ENCODE data around the gene PARVG.

The PARVG gene

DNA sequence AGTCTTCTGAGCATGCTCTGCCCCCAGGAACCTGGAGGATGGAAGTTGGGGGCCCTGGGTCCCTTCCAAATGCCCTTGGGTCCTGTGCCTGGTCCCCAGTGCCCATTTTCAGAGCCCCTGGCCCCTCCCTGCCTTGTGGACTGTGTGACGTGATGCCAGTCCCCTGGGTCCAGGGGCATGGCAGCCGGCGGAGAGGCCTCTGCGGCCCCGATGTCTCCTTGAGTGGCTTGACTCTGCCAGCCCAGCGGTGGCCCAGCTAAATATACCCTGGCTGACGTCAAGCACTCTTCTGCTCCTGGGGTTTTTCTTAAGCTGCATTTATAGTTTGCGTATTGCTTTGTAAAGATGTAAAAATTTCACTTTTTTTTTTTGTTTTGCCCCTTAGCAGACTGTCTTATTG is 35.2 kb upstream of the PARVG start:
- TF ChIP-seq POLR2AphosphoS5 (IDR thresholded peaks at IDR 0.05; ENCODE audit: low read depth, low read length) (no peak), TAF1 (IDR thresholded peaks at IDR 0.05; ENCODE audit: borderline replicate concordance, insufficient read depth, low read length) (no peak), SIN3A (IDR thresholded peaks at IDR 0.05; ENCODE audit: borderline replicate concordance, insufficient read depth, low read length) (no peak), FOXP2 (optimal IDR thresholded peaks at IDR 0.05; ENCODE audit: borderline replicate concordance, extremely low read depth, extremely low read length, insufficient read depth) (no peak)
- TF ChIP-seq, protein P1, sequence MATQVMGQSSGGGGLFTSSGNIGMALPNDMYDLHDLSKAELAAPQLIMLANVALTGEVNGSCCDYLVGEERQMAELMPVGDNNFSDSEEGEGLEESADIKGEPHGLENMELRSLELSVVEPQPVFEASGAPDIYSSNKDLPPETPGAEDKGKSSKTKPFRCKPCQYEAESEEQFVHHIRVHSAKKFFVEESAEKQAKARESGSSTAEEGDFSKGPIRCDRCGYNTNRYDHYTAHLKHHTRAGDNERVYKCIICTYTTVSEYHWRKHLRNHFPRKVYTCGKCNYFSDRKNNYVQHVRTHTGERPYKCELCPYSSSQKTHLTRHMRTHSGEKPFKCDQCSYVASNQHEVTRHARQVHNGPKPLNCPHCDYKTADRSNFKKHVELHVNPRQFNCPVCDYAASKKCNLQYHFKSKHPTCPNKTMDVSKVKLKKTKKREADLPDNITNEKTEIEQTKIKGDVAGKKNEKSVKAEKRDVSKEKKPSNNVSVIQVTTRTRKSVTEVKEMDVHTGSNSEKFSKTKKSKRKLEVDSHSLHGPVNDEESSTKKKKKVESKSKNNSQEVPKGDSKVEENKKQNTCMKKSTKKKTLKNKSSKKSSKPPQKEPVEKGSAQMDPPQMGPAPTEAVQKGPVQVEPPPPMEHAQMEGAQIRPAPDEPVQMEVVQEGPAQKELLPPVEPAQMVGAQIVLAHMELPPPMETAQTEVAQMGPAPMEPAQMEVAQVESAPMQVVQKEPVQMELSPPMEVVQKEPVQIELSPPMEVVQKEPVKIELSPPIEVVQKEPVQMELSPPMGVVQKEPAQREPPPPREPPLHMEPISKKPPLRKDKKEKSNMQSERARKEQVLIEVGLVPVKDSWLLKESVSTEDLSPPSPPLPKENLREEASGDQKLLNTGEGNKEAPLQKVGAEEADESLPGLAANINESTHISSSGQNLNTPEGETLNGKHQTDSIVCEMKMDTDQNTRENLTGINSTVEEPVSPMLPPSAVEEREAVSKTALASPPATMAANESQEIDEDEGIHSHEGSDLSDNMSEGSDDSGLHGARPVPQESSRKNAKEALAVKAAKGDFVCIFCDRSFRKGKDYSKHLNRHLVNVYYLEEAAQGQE (IDR thresholded peaks at IDR 0.05; ENCODE audit: insufficient read depth in 1 of 2, low read depth in 2 of 2, low read length in 2 of 2): no peak

DNA sequence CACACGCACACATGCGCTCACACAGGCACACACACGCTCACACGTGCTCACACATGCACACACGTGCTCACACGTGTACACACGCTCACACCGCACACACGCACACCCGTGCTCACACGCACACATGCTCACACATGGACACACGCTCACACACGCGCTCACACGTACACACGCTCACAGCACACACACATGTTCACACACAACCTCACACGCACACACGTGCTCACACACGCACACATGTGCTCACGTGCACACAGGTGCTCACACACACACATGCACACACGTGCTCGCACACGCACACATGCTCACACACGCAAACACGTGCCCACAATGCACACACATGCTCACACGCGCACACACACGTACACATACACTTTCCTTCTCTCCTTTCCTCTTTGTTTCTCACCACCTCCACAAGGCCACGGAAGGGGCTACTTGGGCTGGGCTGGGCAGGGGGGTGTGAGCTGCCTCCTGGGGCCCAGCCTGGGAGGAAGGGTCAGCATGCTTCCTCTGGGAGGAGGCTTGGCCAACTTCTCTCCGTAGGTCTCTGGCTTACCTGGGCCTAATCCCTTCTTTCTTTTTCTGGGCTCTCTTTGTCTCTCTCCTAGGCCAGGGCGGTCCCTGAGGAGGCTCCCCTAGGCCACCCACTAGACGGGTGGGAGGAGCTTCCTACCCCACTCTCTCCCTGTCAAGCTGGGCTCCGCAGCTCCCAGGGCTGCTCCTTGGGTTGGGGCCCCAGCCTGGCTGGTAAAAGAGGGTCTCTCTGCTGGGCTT is 34.5 kb upstream of the PARVG start:
- TF ChIP-seq TAF1 (IDR thresholded peaks at IDR 0.05; ENCODE audit: borderline replicate concordance, insufficient read depth, low read length): no peak
- TF ChIP-seq, protein P1 (IDR thresholded peaks at IDR 0.05; ENCODE audit: insufficient read depth in 1 of 2, low read depth in 2 of 2, low read length in 2 of 2): no peak
- TF ChIP-seq SIN3A (IDR thresholded peaks at IDR 0.05; ENCODE audit: borderline replicate concordance, insufficient read depth, low read length): no peak
- no peak for TF ChIP-seq POLR2AphosphoS5 (IDR thresholded peaks at IDR 0.05; ENCODE audit: low read depth, low read length)
- no peak for TF ChIP-seq FOXP2 (optimal IDR thresholded peaks at IDR 0.05; ENCODE audit: borderline replicate concordance, extremely low read depth, extremely low read length, insufficient read depth)

DNA sequence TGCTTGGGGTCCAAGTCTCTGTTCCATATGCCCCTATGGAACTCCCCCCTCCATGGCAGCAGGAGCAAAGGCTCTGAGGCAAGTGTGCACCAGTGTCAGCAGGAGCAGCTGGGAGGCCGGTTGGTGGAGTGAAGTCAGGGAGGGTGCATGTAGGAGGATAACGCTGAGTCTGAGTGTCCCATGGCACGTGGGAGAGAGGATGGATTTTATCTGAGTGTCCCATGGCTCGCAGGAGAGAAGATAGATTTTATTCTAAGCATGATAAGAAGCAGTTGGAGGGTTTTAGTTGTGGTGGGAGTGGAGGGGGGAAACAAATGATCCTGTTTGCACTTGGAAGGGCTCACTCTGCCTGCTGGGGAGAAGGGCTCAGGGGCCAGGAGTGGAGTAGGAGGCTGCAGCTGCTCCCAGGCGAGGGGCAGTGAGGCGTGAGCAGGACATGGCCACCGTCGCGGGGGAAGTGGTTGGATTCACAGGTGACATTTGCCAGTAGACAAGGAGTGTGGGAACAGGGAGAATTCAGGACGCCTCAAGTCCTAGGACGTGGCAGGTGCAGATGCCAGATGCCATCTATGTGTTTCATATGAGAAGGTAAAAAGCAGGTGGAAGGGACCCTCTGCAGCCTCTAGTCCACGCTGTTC is 33.6 kb upstream of the PARVG start:
- TF ChIP-seq POLR2AphosphoS5 (IDR thresholded peaks at IDR 0.05; ENCODE audit: low read depth, low read length) (no peak), TAF1 (IDR thresholded peaks at IDR 0.05; ENCODE audit: borderline replicate concordance, insufficient read depth, low read length) (no peak), SIN3A (IDR thresholded peaks at IDR 0.05; ENCODE audit: borderline replicate concordance, insufficient read depth, low read length) (no peak), FOXP2 (optimal IDR thresholded peaks at IDR 0.05; ENCODE audit: borderline replicate concordance, extremely low read depth, extremely low read length, insufficient read depth) (no peak)
- TF ChIP-seq, protein P1 (IDR thresholded peaks at IDR 0.05; ENCODE audit: insufficient read depth in 1 of 2, low read depth in 2 of 2, low read length in 2 of 2): no peak

DNA sequence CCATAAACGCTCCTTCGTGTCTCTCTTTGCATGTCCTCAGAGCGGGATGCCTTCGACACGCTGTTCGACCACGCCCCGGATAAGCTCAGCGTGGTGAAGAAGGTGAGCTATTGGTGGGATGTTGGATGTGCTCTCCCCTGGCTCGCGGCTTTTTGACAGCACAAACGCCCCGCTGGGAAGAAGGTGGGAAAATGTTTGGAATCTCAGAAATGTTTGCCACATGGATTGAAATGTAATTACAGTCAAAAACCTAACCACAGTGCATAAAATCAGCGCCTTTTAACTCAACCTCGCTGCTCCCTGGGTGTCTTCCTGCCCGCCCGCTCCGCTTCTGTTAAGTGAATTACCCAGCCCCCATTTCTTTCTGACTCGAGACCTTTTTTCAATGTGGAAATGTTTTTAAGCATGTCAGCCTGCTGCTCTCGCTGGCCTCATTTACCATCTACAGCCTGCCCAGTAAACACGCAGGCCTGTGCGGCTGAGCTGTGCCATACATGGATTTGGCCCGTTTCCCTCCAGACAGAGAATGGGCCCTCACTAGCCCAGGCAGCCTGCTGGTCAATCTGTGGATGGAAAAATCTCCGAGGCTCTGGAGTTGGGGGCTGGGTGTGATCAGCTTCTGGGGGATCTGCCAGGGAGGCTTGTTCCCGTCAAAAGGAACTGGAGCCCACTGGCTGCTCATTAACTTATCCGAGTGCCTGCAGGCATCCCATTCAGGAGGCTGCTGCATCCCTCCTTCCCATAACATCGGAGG is 32.7 kb upstream of the PARVG start:
- TF ChIP-seq SIN3A (IDR thresholded peaks at IDR 0.05; ENCODE audit: borderline replicate concordance, insufficient read depth, low read length) (no peak), POLR2AphosphoS5 (IDR thresholded peaks at IDR 0.05; ENCODE audit: low read depth, low read length) (no peak), FOXP2 (optimal IDR thresholded peaks at IDR 0.05; ENCODE audit: borderline replicate concordance, extremely low read depth, extremely low read length, insufficient read depth) (no peak), TAF1 (IDR thresholded peaks at IDR 0.05; ENCODE audit: borderline replicate concordance, insufficient read depth, low read length) (no peak)
- TF ChIP-seq, protein P1 (IDR thresholded peaks at IDR 0.05; ENCODE audit: insufficient read depth in 1 of 2, low read depth in 2 of 2, low read length in 2 of 2): no peak

Data from PFSK-1 (cell line).